Progenitor cell of endocrine pancreas (in vitro differentiated cells): ENCODE measurements around the gene DPH1. TPM values are rescaled to one million over a fixed set of nuclear protein-coding genes. Genes with fewer than 3 reads are reported as not detected.

ENCODE experiments used
- DNase-seq: peaks from one replicate; pipeline ENCODE4 v3.0.0; 2021; ENCODE audit warnings: low spot score; ENCODE audit not compliant: unreplicated experiment
- H3K27ac Mint-ChIP-seq: 2 replicates; pipeline ENCODE4 v1.8.0; 2021; ENCODE audit warnings: mild to moderate bottlenecking, moderate library complexity, mixed read lengths
- H3K27me3 Mint-ChIP-seq: 2 replicates; pipeline ENCODE4 v1.8.0; 2021; ENCODE audit warnings: mixed read lengths
- H3K36me3 Mint-ChIP-seq: 2 replicates; pipeline ENCODE4 v1.8.0; 2022; ENCODE audit warnings: mixed read lengths; ENCODE audit not compliant: insufficient read depth
- H3K4me1 Mint-ChIP-seq: 2 replicates; pipeline ENCODE4 v1.8.0; 2021; ENCODE audit warnings: low read depth, mixed read lengths
- H3K4me3 Mint-ChIP-seq: 2 replicates; pipeline ENCODE4 v1.8.0; 2021; ENCODE audit warnings: low read depth, mild to moderate bottlenecking, moderate library complexity, mixed read lengths
- H3K9me3 Mint-ChIP-seq: 2 replicates; pipeline ENCODE4 v1.8.0; 2021; ENCODE audit warnings: low read depth, mixed read lengths
- total RNA-seq: library from RNA; stranded (reverse); gene quantifications from 2 replicates; pipeline ENCODE4 v1.2.1, GENCODE V29; 2021
- TF ChIP-seq, protein P1 (sequence below): fragments of 200-600 bp; sonication (generic); IDR thresholded peaks from one replicate; pipeline ENCODE4 v1.5.0; 2021; ENCODE audit warnings: antibody characterized with exemption, mild to moderate bottlenecking; ENCODE audit not compliant: unreplicated experiment

The DPH1 gene
- total RNA-seq, 1 donor from 2014 or later, result 39.1 TPM

DNA sequence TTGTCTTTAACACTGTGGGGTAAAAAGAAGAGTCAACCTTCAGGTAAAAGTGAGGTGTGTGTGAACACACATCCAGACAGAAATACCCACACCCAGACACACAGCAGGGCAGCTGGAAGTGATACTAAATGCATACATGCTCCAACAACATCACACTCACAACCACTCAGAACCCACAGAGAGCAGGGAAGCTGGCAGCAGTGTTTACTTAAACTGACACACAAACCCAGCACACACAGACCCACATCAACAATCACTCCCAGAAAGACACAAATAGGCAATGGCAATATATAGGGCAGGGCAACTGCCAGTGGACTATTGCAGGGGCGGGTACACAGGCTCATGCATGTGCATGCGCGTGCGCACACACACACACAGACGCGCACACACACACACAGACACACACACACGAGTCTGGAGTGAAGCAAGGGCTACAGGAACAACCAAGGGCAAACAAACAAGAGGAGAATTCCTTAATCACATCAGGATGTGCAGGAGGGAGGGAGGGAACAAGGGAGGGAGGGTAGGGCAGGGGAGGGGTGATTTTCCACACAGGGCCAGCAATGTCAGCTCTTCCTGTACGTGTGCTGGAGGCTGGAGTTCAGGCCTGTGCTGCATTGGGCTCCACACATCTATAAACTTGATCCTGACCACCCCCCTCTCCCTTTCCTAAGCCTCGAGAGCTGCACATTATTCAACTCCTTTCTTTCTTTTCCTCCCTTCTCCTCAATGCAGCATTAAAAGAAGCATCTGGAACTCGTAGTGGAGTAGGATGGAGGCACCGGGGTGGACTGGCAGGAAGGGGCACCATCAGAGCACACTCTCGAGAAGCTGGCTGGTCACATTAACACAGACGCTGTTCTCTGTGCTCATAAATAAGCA lies 55.1 kb downstream of the DPH1 start:
- Mint-ChIP-seq H3K9me3 (no peaks in the 10 kb centered on the region), H3K27ac (no peak overlapping the region), H3K4me1 (peaks cover 22% of the 10 kb centered on the region), H3K4me3 (no peak overlapping the region), H3K27me3 (no peaks in the 10 kb centered on the region), H3K36me3 (peaks cover 6% of the 10 kb centered on the region)
- DNase-seq, result no peak
- TF ChIP-seq, protein P1, sequence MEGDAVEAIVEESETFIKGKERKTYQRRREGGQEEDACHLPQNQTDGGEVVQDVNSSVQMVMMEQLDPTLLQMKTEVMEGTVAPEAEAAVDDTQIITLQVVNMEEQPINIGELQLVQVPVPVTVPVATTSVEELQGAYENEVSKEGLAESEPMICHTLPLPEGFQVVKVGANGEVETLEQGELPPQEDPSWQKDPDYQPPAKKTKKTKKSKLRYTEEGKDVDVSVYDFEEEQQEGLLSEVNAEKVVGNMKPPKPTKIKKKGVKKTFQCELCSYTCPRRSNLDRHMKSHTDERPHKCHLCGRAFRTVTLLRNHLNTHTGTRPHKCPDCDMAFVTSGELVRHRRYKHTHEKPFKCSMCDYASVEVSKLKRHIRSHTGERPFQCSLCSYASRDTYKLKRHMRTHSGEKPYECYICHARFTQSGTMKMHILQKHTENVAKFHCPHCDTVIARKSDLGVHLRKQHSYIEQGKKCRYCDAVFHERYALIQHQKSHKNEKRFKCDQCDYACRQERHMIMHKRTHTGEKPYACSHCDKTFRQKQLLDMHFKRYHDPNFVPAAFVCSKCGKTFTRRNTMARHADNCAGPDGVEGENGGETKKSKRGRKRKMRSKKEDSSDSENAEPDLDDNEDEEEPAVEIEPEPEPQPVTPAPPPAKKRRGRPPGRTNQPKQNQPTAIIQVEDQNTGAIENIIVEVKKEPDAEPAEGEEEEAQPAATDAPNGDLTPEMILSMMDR, result no peak

DNA sequence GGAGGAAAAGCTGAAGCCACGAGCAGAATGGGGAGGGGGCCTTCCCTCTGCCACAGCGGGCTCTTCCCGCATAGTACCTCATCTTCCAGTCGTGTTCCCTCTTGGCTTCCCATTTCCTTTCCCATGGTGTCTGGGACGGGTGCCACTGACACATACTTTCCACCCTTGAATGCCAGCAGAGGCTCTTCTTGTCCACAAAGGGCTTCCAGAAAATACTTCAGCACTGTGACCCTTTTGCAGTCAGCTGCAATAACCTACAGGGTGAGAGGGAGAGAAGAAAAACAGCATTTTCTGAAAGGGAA lies 55.6 kb downstream of the DPH1 start:
- Mint-ChIP-seq H3K27me3 (no peaks in the 10 kb centered on the region), H3K4me1 (peaks cover 22% of the 10 kb centered on the region), H3K9me3 (no peaks in the 10 kb centered on the region), H3K27ac (no peak overlapping the region), H3K36me3 (peaks cover 5% of the 10 kb centered on the region), H3K4me3 (no peak overlapping the region)
- DNase-seq, result no peak
- TF ChIP-seq, protein P1, result no peak

DNA sequence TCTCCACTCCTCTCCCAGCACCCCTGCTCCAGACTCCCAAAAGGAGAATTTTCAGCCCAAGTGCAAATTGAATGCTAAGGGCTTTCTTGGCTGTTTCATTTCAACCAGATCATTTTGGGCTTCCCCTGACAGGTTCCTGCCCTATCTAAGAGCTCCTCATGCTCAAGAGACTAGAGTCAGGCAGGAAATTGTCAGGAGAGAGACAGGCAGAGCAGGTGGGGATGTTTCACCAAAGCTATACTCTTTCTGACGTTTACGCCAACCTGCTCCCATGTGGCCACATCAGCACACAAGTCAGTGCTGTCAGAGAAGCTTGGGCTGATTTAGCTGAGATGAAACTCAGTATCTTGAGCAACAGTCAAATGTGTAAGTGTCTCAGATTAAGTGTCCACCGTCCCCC lies 56.4 kb downstream of the DPH1 start:
- H3K36me3 Mint-ChIP-seq, result peaks cover 5% of the 10 kb centered on the region
- no peak overlapping the region for H3K4me3 Mint-ChIP-seq
- no peaks in the 10 kb centered on the region for H3K27me3 Mint-ChIP-seq
- H3K9me3 Mint-ChIP-seq, result no peaks in the 10 kb centered on the region
- peaks cover 23% of the 10 kb centered on the region for H3K4me1 Mint-ChIP-seq
- TF ChIP-seq, protein P1, result no peak
- DNase-seq, result no peak
- no peak overlapping the region for H3K27ac Mint-ChIP-seq

DNA sequence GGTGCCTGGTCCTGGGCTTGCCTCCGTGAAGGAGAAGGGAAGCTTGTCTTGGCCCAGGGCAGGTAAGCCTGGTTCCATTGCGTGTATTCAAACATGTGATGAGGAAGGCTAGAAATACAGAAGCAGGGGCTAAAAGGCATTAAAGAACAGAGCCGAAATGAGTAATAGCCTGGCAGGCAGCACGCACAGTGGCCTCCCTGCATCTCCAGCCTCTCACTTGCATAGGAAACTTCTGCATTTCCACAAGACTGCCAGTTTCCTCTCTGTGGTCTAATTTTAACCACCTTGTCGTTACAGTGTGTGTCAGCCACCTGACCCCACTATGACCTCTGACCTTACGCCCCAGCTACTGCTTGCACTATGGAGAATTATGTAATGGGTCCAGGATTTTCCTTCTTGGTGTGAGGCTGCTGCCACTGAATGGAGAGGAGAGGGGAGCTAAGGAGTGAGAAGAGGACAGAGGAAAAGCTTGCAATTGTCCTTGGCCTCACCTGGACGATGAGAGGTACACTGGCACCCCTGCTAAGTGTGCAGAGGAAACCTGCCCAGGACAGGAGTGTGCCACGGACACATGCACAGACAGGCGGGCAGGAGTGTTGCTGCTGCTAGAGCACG lies 57.8 kb downstream of the DPH1 start:
- H3K36me3 Mint-ChIP-seq, result peaks cover 1% of the 10 kb centered on the region
- peaks cover 25% of the 10 kb centered on the region for H3K4me1 Mint-ChIP-seq
- H3K9me3 Mint-ChIP-seq, result no peaks in the 10 kb centered on the region
- H3K4me3 Mint-ChIP-seq, result no peak overlapping the region
- H3K27me3 Mint-ChIP-seq, result no peaks in the 10 kb centered on the region
- H3K27ac Mint-ChIP-seq, result no peak overlapping the region
- DNase-seq, result no peak
- TF ChIP-seq, protein P1, result no peak

DNA sequence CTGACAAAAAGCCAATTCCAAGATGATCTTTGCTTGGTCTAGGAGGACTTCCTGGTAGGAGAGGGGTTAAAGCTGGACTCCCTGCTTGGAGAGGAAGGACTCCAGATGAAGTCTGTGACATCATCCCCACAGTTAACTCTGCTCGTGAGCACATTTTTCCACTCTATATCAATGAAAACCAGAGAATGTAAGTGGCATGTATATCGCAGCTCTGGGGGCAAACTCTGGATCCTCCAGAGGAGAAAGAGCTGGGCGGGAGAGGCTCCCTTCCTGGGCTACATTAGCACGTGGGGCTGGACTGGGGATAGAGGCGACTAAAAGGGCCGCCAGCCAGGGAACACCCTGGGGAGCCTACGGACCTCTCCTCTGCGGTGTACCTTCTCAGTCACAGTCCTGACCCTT lies 59.1 kb downstream of the DPH1 start:
- Mint-ChIP-seq H3K4me3 (no peak overlapping the region), H3K4me1 (peaks cover 19% of the 10 kb centered on the region), H3K9me3 (no peaks in the 10 kb centered on the region), H3K27me3 (no peaks in the 10 kb centered on the region), H3K27ac (no peak overlapping the region), H3K36me3 (peaks cover 3% of the 10 kb centered on the region)
- TF ChIP-seq, protein P1, result no peak
- DNase-seq, result no peak
